Lower lobe of right lung (tissue), 2 donors: ENCODE measurements around the gene NDUFA7. TPM values are rescaled to one million over a fixed set of nuclear protein-coding genes. Genes with fewer than 3 reads are reported as not detected.
"Not testable (repeated sequence)": the region's sequence is repeated elsewhere in the genome, so short reads cannot be mapped to it uniquely, and the experiment has no call there.

ENCODE experiments used
- ATAC-seq, 2 donors: fragments of 200-7000 bp; cut with Tn5 transposase; one replicate each; pipeline ENCODE4 v1.9.1; 2020 to 2022; ENCODE audit warnings: mild to moderate bottlenecking in 2 of 2, moderate library complexity in 2 of 2
- DNase-seq: peaks from one replicate; pipeline ENCODE4 v3.0.0-alpha.2; 2020
- H3K27ac ChIP-seq: fragments of 200-600 bp; one replicate; pipeline ENCODE4 v1.8.0; 2022
- H3K27me3 ChIP-seq: fragments of 200-600 bp; one replicate; pipeline ENCODE4 v1.8.0; 2022; ENCODE audit warnings: low read depth
- H3K36me3 ChIP-seq: fragments of 200-600 bp; one replicate; pipeline ENCODE4 v1.8.0; 2022; ENCODE audit warnings: mild to moderate bottlenecking
- H3K4me1 ChIP-seq: fragments of 200-600 bp; one replicate; pipeline ENCODE4 v1.8.0; 2022
- H3K4me3 ChIP-seq: fragments of 200-600 bp; one replicate; pipeline ENCODE4 v1.8.0; 2022; ENCODE audit warnings: mild to moderate bottlenecking
- H3K9me3 ChIP-seq: fragments of 200-600 bp; one replicate; pipeline ENCODE4 v1.8.0; 2022
- CTCF ChIP-seq: fragments of 200-600 bp; IDR thresholded peaks from one replicate; pipeline ENCODE4 v1.8.0; 2022; ENCODE audit warnings: antibody characterized with exemption, mild to moderate bottlenecking
- intact Hi-C: fragments of 100-400 bp; cut with DNase I; formaldehyde crosslinking; loops from one replicate; pipeline ENCODE4 v1.11.0; 2022
- total RNA-seq: library from RNA; stranded (reverse); fragmentation: NEBNext Ultra II Directional; extraction: Animal tissue kit (Norgen Biotek cat#: 25700); gene quantifications from one replicate; pipeline ENCODE4 v1.2.1, GENCODE V29; 2021
- donor health status: DM: no; HTN: yes; CAD: no; lungs with severe emphysema.

Gene NDUFA7
- total RNA-seq, 1 donor from 2014 or later = 41.9 TPM

GRCh38 chr19:8304841-8305621 lies 16.1 kb downstream of the NDUFA7 start:
- intact Hi-C loops = no loop called here
- no peak for ATAC-seq
- DNase-seq = peak; percentile 47

GRCh38 chr19:8302734-8303133 lies 18.4 kb downstream of the NDUFA7 start:
- no peak for ATAC-seq
- no peak for TF ChIP-seq CTCF
- H3K9me3 ChIP-seq = no peaks in the 10 kb centered on the region
- peaks cover 14% of the 10 kb centered on the region for H3K4me1 ChIP-seq
- H3K36me3 ChIP-seq = peaks cover 9% of the 10 kb centered on the region
- DNase-seq = peak; percentile 19
- intact Hi-C loops = no loop called here
- H3K4me3 ChIP-seq = no peak overlapping the region
- no peak overlapping the region for H3K27ac ChIP-seq
- no peaks in the 10 kb centered on the region for H3K27me3 ChIP-seq

More at GRCh38 chr19:8304841-8305621, 16.1 kb downstream of the NDUFA7 start:
- Histone ChIP-seq H3K27ac (no peak overlapping the region), H3K36me3 (peaks cover 9% of the 10 kb centered on the region), H3K9me3 (no peaks in the 10 kb centered on the region), H3K4me1 (peaks cover 34% of the 10 kb centered on the region), H3K27me3 (no peaks in the 10 kb centered on the region), H3K4me3 (no peak overlapping the region)
- TF ChIP-seq CTCF = no peak

- intact Hi-C loops = no loop called here
- peak in 1 of 2 donors; percentile 25 for ATAC-seq
- no peaks in the 10 kb centered on the region for H3K27me3 ChIP-seq
- H3K36me3 ChIP-seq = peaks cover 9% of the 10 kb centered on the region
- H3K4me1 ChIP-seq = peaks cover 10% of the 10 kb centered on the region
- no peak overlapping the region for H3K27ac ChIP-seq
- H3K4me3 ChIP-seq = no peak overlapping the region
- no peaks in the 10 kb centered on the region for H3K9me3 ChIP-seq
- DNase-seq = peak; percentile 45
- TF ChIP-seq CTCF = no peak
Measured at GRCh38 chr19:8302357-8302691, 18.9 kb downstream of the NDUFA7 start.

- not testable (repeated sequence) for H3K4me1 ChIP-seq, DNase-seq
- peak; percentile 61 to 78 for ATAC-seq
Measured at GRCh38 chr19:8291337-8291736, 29.8 kb downstream of the NDUFA7 start.

GRCh38 chr19:8276508-8276907 lies 44.7 kb downstream of the NDUFA7 start:
- peak; percentile 59 to 74 for ATAC-seq
- H3K4me1 ChIP-seq, DNase-seq, H3K9me3 ChIP-seq, H3K27ac ChIP-seq, H3K36me3 ChIP-seq, H3K27me3 ChIP-seq, H3K4me3 ChIP-seq, intact Hi-C loops: not testable (repeated sequence)

More at GRCh38 chr19:8291337-8291736, 29.8 kb downstream of the NDUFA7 start:
- intact Hi-C loops, H3K4me3 ChIP-seq, H3K27ac ChIP-seq, H3K36me3 ChIP-seq, H3K9me3 ChIP-seq, H3K27me3 ChIP-seq: not testable (repeated sequence)

- TF ChIP-seq CTCF = no peak
- peak overlapping the region; percentile 72 for H3K27ac ChIP-seq
- intact Hi-C loops = no loop called here
- H3K4me3 ChIP-seq = no peak overlapping the region
- ATAC-seq = no peak
- DNase-seq = no peak
- H3K9me3 ChIP-seq = no peaks in the 10 kb centered on the region
- H3K36me3 ChIP-seq = no peaks in the 10 kb centered on the region
- H3K27me3 ChIP-seq = no peaks in the 10 kb centered on the region
- peaks cover 9% of the 10 kb centered on the region for H3K4me1 ChIP-seq
Measured at GRCh38 chr19:8269724-8270123, 51.5 kb downstream of the NDUFA7 start.
